Hepatocyte (in vitro differentiated cells): ENCODE measurements around the gene CIITA.

ENCODE experiments used
- CTCF ChIP-seq: fragments of 200-600 bp; sonication (generic); IDR thresholded peaks from 2 replicates; pipeline ENCODE4 v1.5.1; 2016; ENCODE audit warnings: antibody characterized with exemption, mild to moderate bottlenecking; ENCODE audit not compliant: poor library complexity
- EZH2 ChIP-seq: fragments of 200-600 bp; sonication (generic); IDR thresholded peaks from 2 replicates; pipeline ENCODE4 v1.6.1; 2016; ENCODE audit warnings: antibody characterized with exemption, mild to moderate bottlenecking, borderline replicate concordance
- EZH2phosphoT487 ChIP-seq: fragments of 200-600 bp; sonication (generic); IDR thresholded peaks from one replicate; pipeline ENCODE4 v1.6.1; 2018; ENCODE audit warnings: antibody characterized with exemption, mild to moderate bottlenecking, low read depth, moderate library complexity; ENCODE audit not compliant: unreplicated experiment, severe bottlenecking

DNA sequence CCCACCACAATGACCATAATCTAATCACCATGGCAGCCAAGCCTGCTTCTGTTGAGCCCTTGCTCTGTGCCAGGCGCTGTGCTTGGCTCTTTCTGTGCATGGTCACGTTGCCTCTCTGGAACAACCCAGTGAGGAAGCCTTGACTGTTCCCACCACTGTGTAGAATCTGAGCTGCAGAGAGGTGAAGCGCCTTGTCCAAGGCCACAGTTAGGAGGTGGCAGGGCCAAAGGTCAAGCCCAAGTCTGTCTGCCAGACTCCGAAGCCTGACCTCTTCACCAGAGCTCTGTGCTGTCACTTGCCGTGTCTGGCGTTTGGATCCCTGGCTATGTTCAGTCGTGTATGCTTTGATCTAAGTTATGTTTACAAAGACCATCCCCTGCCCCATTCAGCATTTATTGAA lies 77.9 kb downstream of the CIITA start:
- TF ChIP-seq CTCF, result no peak
- TF ChIP-seq EZH2, result no peak
- no peak for TF ChIP-seq EZH2phosphoT487
